Activated T-helper 1 cell treated with anti-CD3 and anti-CD28 coated beads, Interleukin-12 subunit alpha, Interleukin-12 subunit beta, Interleukin-2, Interleukin-4 antibody, amounts not matched to agents 30 ng/mL and 10 ng/mL and 1 ng/mL, durations not matched to agents 14 hours and 24 hours and 36 hours (primary cell): Measurements from ENCODE around the gene PTP4A2. TPM values are rescaled to one million over a fixed set of nuclear protein-coding genes. Genes with fewer than 3 reads are reported as not detected.

Source experiments
- DNase-seq: peaks from one replicate; pipeline ENCODE4 v3.0.0; 2021; ENCODE audit warnings: low spot score
- H3K27ac Mint-ChIP-seq: one replicate; pipeline ENCODE4 v1.8.0; 2021; ENCODE audit warnings: mild to moderate bottlenecking, mixed read lengths
- H3K27me3 Mint-ChIP-seq: one replicate; pipeline ENCODE4 v1.8.0; 2022; ENCODE audit warnings: mild to moderate bottlenecking, moderate library complexity, mixed read lengths; ENCODE audit not compliant: insufficient read depth
- H3K36me3 Mint-ChIP-seq: one replicate; pipeline ENCODE4 v1.8.0; 2021; ENCODE audit warnings: low read depth, mixed read lengths
- H3K4me1 Mint-ChIP-seq: one replicate; pipeline ENCODE4 v1.8.0; 2021; ENCODE audit warnings: low read depth, mixed read lengths
- H3K4me3 Mint-ChIP-seq: one replicate; pipeline ENCODE4 v1.8.0; 2021; ENCODE audit warnings: mild to moderate bottlenecking, moderate library complexity, mixed read lengths
- H3K9me3 Mint-ChIP-seq: one replicate; pipeline ENCODE4 v1.8.0; 2021; ENCODE audit warnings: mixed read lengths
- intact Hi-C: fragments of 100-400 bp; cut with micrococcal nuclease; formaldehyde crosslinking; loops from one replicate; pipeline ENCODE4 v1.15.1; 2024
- total RNA-seq: library from RNA; stranded (reverse); gene quantifications from 2 replicates; pipeline ENCODE4 v1.2.3, GENCODE V29; 2022

Gene PTP4A2
- total RNA-seq, 1 donor from 2014 or later, result 390 TPM

GRCh38 chr1:31886866-31887265 is 51.3 kb downstream of the PTP4A2 start:
- Mint-ChIP-seq H3K27ac (no peak overlapping the region), H3K9me3 (peaks cover 3% of the 10 kb centered on the region), H3K4me3 (no peak overlapping the region), H3K4me1 (peaks cover 27% of the 10 kb centered on the region), H3K27me3 (no peaks in the 10 kb centered on the region), H3K36me3 (peaks cover 5% of the 10 kb centered on the region)
- intact Hi-C loops, result loop anchor here (5.0 kb wide), 1 partner anchor 120 kb away; no protein-coding TSS in a partner anchor
- DNase-seq, result no peak

GRCh38 chr1:31885851-31886250 is 52.3 kb downstream of the PTP4A2 start:
- intact Hi-C loops, result loop anchor here (5.0 kb wide), 1 partner anchor 119 kb away; no protein-coding TSS in a partner anchor
- H3K27ac Mint-ChIP-seq, result no peak overlapping the region
- H3K4me1 Mint-ChIP-seq, result peaks cover 24% of the 10 kb centered on the region
- H3K4me3 Mint-ChIP-seq, result no peak overlapping the region
- peaks cover 3% of the 10 kb centered on the region for H3K9me3 Mint-ChIP-seq
- no peaks in the 10 kb centered on the region for H3K27me3 Mint-ChIP-seq
- H3K36me3 Mint-ChIP-seq, result peaks cover 5% of the 10 kb centered on the region
- DNase-seq, result no peak

GRCh38 chr1:31883357-31883942 is 54.7 kb downstream of the PTP4A2 start:
- H3K27ac Mint-ChIP-seq, result no peak overlapping the region
- H3K4me1 Mint-ChIP-seq, result peaks cover 9% of the 10 kb centered on the region
- no peaks in the 10 kb centered on the region for H3K36me3 Mint-ChIP-seq
- no peak overlapping the region for H3K4me3 Mint-ChIP-seq
- no peaks in the 10 kb centered on the region for H3K9me3 Mint-ChIP-seq
- intact Hi-C loops, result no loop called here
- no peak for DNase-seq
- H3K27me3 Mint-ChIP-seq, result no peaks in the 10 kb centered on the region

GRCh38 chr1:31881688-31882000 is 56.5 kb downstream of the PTP4A2 start:
- peaks cover 9% of the 10 kb centered on the region for H3K4me1 Mint-ChIP-seq
- H3K9me3 Mint-ChIP-seq, result no peaks in the 10 kb centered on the region
- intact Hi-C loops, result no loop called here
- H3K4me3 Mint-ChIP-seq, result no peak overlapping the region
- no peaks in the 10 kb centered on the region for H3K27me3 Mint-ChIP-seq
- H3K36me3 Mint-ChIP-seq, result no peaks in the 10 kb centered on the region
- no peak for DNase-seq
- H3K27ac Mint-ChIP-seq, result no peak overlapping the region

- H3K27ac Mint-ChIP-seq, result no peak overlapping the region
- intact Hi-C loops, result no loop called here
- no peaks in the 10 kb centered on the region for H3K9me3 Mint-ChIP-seq
- peaks cover 15% of the 10 kb centered on the region for H3K4me1 Mint-ChIP-seq
- H3K36me3 Mint-ChIP-seq, result no peaks in the 10 kb centered on the region
- no peaks in the 10 kb centered on the region for H3K27me3 Mint-ChIP-seq
- DNase-seq, result no peak
- no peak overlapping the region for H3K4me3 Mint-ChIP-seq
Measured at GRCh38 chr1:31880957-31881687, 57.0 kb downstream of the PTP4A2 start.

GRCh38 chr1:31879981-31880608 is 58.1 kb downstream of the PTP4A2 start:
- no peak overlapping the region for H3K27ac Mint-ChIP-seq
- intact Hi-C loops, result no loop called here
- H3K9me3 Mint-ChIP-seq, result no peaks in the 10 kb centered on the region
- H3K4me3 Mint-ChIP-seq, result no peak overlapping the region
- no peak for DNase-seq
- H3K27me3 Mint-ChIP-seq, result no peaks in the 10 kb centered on the region
- H3K4me1 Mint-ChIP-seq, result peaks cover 15% of the 10 kb centered on the region
- no peaks in the 10 kb centered on the region for H3K36me3 Mint-ChIP-seq

- DNase-seq, result no peak
- Mint-ChIP-seq H3K4me3 (no peak overlapping the region), H3K27me3 (no peaks in the 10 kb centered on the region), H3K4me1 (peaks cover 19% of the 10 kb centered on the region), H3K27ac (no peak overlapping the region), H3K9me3 (peaks cover 2% of the 10 kb centered on the region), H3K36me3 (peaks cover under 1% of the 10 kb centered on the region)
- intact Hi-C loops, result no loop called here
Measured at GRCh38 chr1:31878058-31878457, 60.1 kb downstream of the PTP4A2 start.

- intact Hi-C loops, result no loop called here
- no peak for DNase-seq
- peaks cover 4% of the 10 kb centered on the region for H3K9me3 Mint-ChIP-seq
- H3K4me3 Mint-ChIP-seq, result no peak overlapping the region
- H3K27me3 Mint-ChIP-seq, result no peaks in the 10 kb centered on the region
- H3K27ac Mint-ChIP-seq, result no peak overlapping the region
- peaks cover 24% of the 10 kb centered on the region for H3K4me1 Mint-ChIP-seq
- H3K36me3 Mint-ChIP-seq, result peaks cover 3% of the 10 kb centered on the region
Measured at GRCh38 chr1:31877544-31877943, 60.6 kb downstream of the PTP4A2 start.

- no peak for DNase-seq
- no peak overlapping the region for H3K27ac Mint-ChIP-seq
- no peak overlapping the region for H3K4me3 Mint-ChIP-seq
- peaks cover 3% of the 10 kb centered on the region for H3K36me3 Mint-ChIP-seq
- H3K27me3 Mint-ChIP-seq, result no peaks in the 10 kb centered on the region
- H3K9me3 Mint-ChIP-seq, result peaks cover 4% of the 10 kb centered on the region
- peaks cover 24% of the 10 kb centered on the region for H3K4me1 Mint-ChIP-seq
- intact Hi-C loops, result no loop called here
Measured at GRCh38 chr1:31875636-31876236, 62.4 kb downstream of the PTP4A2 start.

GRCh38 chr1:31874942-31875341 is 63.2 kb downstream of the PTP4A2 start:
- Mint-ChIP-seq H3K36me3 (peaks cover 3% of the 10 kb centered on the region), H3K27ac (no peak overlapping the region), H3K27me3 (no peaks in the 10 kb centered on the region), H3K4me3 (no peak overlapping the region), H3K9me3 (peaks cover 4% of the 10 kb centered on the region), H3K4me1 (peaks cover 19% of the 10 kb centered on the region)
- no peak for DNase-seq
- intact Hi-C loops, result no loop called here

GRCh38 chr1:31872658-31873636 is 65.2 kb downstream of the PTP4A2 start:
- Mint-ChIP-seq H3K9me3 (peaks cover 4% of the 10 kb centered on the region), H3K36me3 (peaks cover 3% of the 10 kb centered on the region), H3K4me3 (no peak overlapping the region), H3K27me3 (peaks cover 5% of the 10 kb centered on the region), H3K27ac (peak overlapping the region; percentile 82), H3K4me1 (peaks cover 19% of the 10 kb centered on the region)
- intact Hi-C loops, result loop anchor here (1.0 kb wide), 2 partner anchors 18 to 57 kb away; partner anchors contain the start of gene SPOCD1
- no peak for DNase-seq

GRCh38 chr1:31871703-31872102 is 66.5 kb downstream of the PTP4A2 start:
- no peak overlapping the region for H3K27ac Mint-ChIP-seq
- H3K4me1 Mint-ChIP-seq, result peaks cover 19% of the 10 kb centered on the region
- no peak overlapping the region for H3K4me3 Mint-ChIP-seq
- no peak for DNase-seq
- peaks cover 6% of the 10 kb centered on the region for H3K27me3 Mint-ChIP-seq
- H3K9me3 Mint-ChIP-seq, result peaks cover 4% of the 10 kb centered on the region
- peaks cover 3% of the 10 kb centered on the region for H3K36me3 Mint-ChIP-seq
- intact Hi-C loops, result no loop called here
